Measurements from ENCODE around the gene FOXJ1. TPM values are rescaled to one million over a fixed set of nuclear protein-coding genes. Genes with fewer than 3 reads are reported as not detected.

The FOXJ1 gene
- polyA plus RNA-seq, 3 donors: 28.2 to 31.7 (median 31.5) TPM

- no peak for DNase-seq
Measured at GRCh38 chr17:76125922-76126321, 15.1 kb downstream of the FOXJ1 start.

- DNase-seq: no peak
Measured at GRCh38 chr17:76125391-76125675, 15.7 kb downstream of the FOXJ1 start.

- DNase-seq: no peak
Measured at GRCh38 chr17:76124582-76125390, 16.3 kb downstream of the FOXJ1 start.

- DNase-seq: no peak
Measured at GRCh38 chr17:76123749-76124581, 17.1 kb downstream of the FOXJ1 start.

GRCh38 chr17:76123191-76123499, 17.9 kb downstream of the FOXJ1 start:
- no peak for DNase-seq

GRCh38 chr17:76122431-76123190, 18.4 kb downstream of the FOXJ1 start:
- no peak for DNase-seq

GRCh38 chr17:76121932-76122430, 19.1 kb downstream of the FOXJ1 start:
- no peak for DNase-seq

- no peak for DNase-seq
Measured at GRCh38 chr17:76120658-76121008, 20.4 kb downstream of the FOXJ1 start.

- DNase-seq: no peak
Measured at GRCh38 chr17:76119409-76120371, 21.4 kb downstream of the FOXJ1 start.

GRCh38 chr17:76115138-76115754, 25.8 kb downstream of the FOXJ1 start:
- no peak for DNase-seq

GRCh38 chr17:76111956-76112355, 29.1 kb downstream of the FOXJ1 start:
- no peak for DNase-seq

GRCh38 chr17:76107509-76107908, 33.5 kb downstream of the FOXJ1 start:
- no peak for DNase-seq

GRCh38 chr17:76106703-76107102, 34.3 kb downstream of the FOXJ1 start:
- no peak for DNase-seq

- DNase-seq: no peak
Measured at GRCh38 chr17:76104896-76105231, 36.2 kb downstream of the FOXJ1 start.

GRCh38 chr17:76104140-76104895, 36.7 kb downstream of the FOXJ1 start:
- DNase-seq: no peak

GRCh38 chr17:76103274-76104139, 37.5 kb downstream of the FOXJ1 start, which contains the start of gene EXOC7:
EXOC7 (minus strand) TSS chr17:76103787; CDS start chr17:76103692, 95 bp downstream.
- peak; percentile 95 for DNase-seq

- DNase-seq: no peak
Measured at GRCh38 chr17:76102944-76103273, 38.1 kb downstream of the FOXJ1 start.

GRCh38 chr17:76097716-76098295, 43.2 kb downstream of the FOXJ1 start:
- no peak for DNase-seq

- DNase-seq: no peak
Measured at GRCh38 chr17:76095943-76096342, 45.1 kb downstream of the FOXJ1 start.
